NCI-H2107 treated with DMSO at 0.1 percent for 48 hours (cell line): Measurements from ENCODE around the gene DCX.

Source experiments
- DNase-seq: peaks from one replicate; lab custom pipeline; 2025; ENCODE audit not compliant: unreplicated experiment; lab: John Stamatoyannopoulos, UW

Gene DCX

DNA sequence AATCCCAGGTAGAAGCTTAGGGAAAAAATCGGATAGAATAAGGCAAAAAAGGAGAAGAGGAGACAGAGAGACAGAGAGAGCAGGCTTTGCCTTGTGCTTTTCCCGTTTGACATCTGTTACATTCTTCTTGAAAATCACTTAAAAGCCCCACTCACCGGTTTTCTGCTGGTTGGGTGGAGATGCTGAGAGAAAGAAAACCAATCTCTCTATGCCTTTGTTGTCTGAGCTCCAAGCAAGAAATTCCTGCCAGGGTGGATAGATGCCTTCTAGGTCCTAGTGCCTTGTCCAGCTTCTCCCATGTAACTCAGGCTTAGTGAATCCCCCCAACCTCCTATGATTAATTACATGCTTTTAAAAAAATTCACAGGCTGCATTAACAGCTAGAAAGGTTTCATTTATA lies at the start of gene DCX:
TSS of gene DCX (minus strand) at position 210 of the 400 bp plus-strand sequence. CDS start 1,794 bp downstream, outside the sequence.
- peak; percentile 40 for DNase-seq

- DNase-seq: no peak
These were observed 48.6 kb upstream of the DCX start for GRCh38 chrX:111460607-111461006.

GRCh38 chrX:111447298-111447697 lies 35.3 kb upstream of the DCX start:
- DNase-seq: peak; percentile 20

GRCh38 chrX:111445485-111445884 lies 33.5 kb upstream of the DCX start:
- DNase-seq: peak; percentile 80

DNA sequence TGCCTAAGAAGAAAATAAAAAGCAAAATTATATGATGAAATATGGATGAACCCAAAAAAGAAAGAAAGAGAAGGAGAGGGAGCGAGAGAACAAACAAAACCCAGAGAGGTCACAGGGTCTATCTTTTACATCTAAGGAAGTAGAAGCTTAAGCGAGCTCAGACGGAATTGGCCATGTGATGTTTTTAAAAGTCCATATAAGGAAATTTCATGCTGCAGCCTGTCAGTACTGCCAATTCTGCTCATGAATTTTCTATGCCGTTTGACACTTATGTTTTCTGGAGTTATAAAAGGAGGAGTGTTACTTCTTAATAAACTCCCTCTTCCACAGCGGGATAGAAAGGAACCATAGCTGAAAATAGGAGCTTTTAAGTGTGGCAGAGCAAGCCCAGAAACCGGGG lies 32.9 kb upstream of the DCX start:
- DNase-seq: no peak

DNA sequence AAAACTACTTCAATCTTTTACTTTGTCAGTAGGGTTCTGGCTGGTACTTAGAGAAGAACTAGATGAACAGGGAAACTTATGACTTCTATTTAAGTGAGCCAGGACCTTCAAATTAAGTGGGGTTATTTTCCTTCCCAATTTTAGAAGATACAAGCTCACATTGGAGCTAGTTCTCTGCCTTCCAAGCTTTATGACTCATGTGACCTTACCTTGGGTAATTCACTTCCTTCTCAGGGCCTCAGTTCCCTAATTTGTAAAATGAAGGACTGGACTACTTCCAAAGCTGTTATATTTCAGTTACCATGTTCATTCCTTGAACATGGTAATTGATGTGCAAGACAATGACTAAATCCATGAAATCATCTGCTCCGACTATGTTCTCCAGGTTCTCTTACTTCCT lies 32.0 kb upstream of the DCX start:
- DNase-seq: no peak

GRCh38 chrX:111442791-111443190 lies 30.8 kb upstream of the DCX start:
- no peak for DNase-seq

GRCh38 chrX:111435469-111435868 lies 23.5 kb upstream of the DCX start:
- DNase-seq: no peak

DNA sequence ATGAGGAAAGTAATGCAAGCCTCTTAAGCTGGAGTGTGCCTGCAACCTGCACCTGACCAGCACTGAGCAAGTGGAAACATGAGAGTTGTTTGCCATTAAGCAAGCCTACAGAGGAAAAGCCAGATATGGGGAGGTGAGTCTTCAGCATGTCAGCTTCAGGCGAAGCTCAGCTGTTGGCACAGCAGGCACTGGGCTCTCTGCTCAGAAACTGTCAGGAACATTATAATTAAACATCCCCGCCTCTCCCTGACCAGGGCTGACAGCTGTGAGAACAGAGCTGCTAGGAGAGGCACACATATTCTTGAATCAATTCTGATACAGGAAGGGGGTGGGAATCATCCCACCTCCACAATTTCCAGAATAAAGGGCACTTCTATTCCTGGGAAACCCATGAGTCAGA lies 19.0 kb upstream of the DCX start:
- peak; percentile 36 for DNase-seq

DNA sequence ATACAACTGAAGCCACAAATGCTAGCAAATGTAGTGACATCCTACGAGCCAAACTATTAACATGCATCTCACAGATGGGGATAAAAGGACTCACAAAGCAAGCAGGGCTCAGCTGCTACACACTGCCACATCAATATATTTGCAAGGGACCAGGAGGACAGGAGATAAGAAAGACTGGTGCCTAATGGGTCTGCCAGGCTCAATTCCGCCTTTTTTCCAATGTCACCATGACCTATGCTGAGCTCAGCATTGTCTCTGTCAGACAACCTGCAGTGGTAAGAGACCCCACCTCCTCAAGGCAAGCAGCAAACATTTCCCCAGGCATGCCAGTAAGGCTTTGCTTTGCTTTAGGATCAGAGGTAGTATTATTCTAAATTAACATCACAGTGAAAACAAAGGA lies 435 bp downstream of the DCX start:
- DNase-seq: peak; percentile 46

DNA sequence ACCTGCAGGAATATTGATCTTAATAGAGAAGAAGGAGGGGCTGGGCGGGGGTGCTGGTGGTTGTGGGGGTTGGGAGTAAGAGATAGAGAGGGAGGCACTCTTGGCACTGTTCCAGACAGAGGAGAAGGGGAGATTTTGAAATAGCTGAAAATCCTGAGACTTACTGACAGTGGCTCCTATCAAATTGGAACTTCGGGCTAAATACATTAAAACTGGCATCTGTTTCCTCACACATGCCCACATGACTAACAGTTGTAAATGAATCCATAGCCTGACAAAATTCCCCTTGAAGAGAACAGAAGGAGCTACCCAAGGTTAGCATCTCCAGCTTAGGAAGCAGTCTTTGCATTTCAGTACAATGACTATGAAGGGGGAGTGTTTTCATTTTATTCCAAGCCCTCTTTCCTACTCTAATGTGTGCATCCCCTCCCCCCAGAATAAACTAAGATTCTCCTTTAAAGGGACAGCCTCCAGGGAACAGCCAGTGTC lies 1.4 kb downstream of the DCX start:
- DNase-seq: no peak

DNA sequence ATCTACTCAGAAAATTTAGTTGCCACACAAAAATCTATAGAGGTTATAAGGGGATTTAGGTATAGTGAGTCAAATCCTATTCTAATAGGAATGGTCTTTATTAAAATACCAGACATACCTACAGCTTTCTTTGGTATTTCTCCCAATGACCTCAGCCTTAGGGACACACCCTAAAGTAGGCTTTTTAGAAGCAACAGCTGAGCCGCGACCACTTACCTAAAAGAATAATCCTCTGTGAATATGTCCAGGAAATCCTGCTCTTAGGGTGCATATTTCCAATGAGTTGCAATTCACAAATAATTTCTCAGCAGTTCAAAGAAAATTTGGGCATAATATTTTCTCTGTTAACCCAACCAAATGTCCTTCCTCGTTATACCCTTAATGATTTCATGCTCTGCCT lies 2.7 kb downstream of the DCX start:
- no peak for DNase-seq

- DNase-seq: no peak
These were observed 4.0 kb downstream of the DCX start for GRCh38 chrX:111407948-111408347.

GRCh38 chrX:111402344-111402743 lies 9.6 kb downstream of the DCX start:
- DNase-seq: no peak

DNA sequence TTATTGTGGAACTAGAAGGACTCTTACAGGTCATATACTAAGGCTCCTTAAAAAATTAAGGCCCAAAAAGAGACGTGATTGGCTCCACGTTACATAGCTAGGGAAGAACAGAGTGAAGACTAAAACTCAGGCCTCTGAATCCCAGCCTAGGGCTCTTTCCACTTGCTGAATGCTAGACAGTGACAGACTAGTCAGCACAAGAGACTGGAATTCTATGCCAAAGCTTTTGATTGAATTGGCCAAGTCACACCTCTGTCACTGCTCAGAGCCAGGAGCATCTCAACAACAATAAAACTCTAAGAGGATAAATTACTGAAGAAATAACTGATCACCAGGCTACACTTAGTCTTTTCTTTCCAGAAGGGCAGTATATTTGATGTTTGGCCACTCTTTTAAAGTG lies 16.8 kb downstream of the DCX start:
- DNase-seq: no peak

- no peak for DNase-seq
These were observed 17.4 kb downstream of the DCX start for GRCh38 chrX:111394569-111394968.

- no peak for DNase-seq
These were observed 24.4 kb downstream of the DCX start for GRCh38 chrX:111387470-111388070.

- no peak for DNase-seq
These were observed 25.3 kb downstream of the DCX start for GRCh38 chrX:111386615-111387233.

DNA sequence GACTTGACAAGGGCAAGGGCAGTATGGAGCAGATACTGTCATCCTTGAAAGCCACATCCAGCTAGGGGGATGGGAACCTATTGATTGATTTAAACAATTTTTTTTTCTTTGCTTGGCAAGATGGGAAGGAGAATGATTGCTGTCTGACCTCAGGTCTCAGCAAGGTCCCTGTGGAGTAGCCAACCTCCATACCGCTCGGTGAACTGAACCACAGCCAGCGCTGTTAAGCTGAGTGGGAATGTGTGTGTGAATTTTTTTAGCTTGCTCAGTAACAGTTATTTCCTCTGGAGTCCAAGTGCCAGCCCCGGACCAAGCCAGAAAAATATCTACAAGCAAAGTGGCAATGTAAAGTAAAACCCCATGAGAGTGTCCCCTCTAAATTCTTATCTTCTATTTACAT lies 25.9 kb downstream of the DCX start:
- no peak for DNase-seq

- DNase-seq: no peak
These were observed 29.7 kb downstream of the DCX start for GRCh38 chrX:111382277-111382676.

- DNase-seq: peak; percentile 64
These were observed 35.0 kb downstream of the DCX start for GRCh38 chrX:111376897-111377578.

DNA sequence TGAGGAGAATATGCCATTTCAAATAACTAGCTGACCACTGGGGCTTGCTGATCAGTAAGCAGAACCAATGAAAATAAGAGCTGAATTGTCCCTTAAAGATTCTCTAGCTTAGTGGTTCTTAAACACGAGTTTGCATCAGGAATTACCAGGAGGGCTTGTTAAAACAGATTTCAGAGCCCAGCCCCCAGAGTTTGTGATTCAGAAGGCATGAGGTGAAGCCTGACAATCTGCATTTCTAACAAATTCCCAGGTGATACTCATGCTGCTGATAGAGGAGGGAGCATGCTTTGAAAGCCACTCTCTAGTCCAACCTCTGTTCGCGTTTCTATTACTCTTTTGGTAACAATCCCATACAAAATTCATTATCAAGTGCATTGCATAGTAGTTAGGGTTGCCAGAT lies 35.5 kb downstream of the DCX start:
- no peak for DNase-seq
